HG03025 (cell line): ENCODE measurements around the gene TGFBR1.
A peak's percentile ranks its signal among the peaks of the same experiment; 100 is the strongest.

Source experiments
- ATAC-seq: cut with Tn5 transposase; IDR thresholded peaks from one replicate; pipeline ENCODE4 v1.9.1; 2021; ENCODE audit warnings: mild to moderate bottlenecking, moderate library complexity; ENCODE audit not compliant: unreplicated experiment, low FRiP score

The TGFBR1 gene

DNA sequence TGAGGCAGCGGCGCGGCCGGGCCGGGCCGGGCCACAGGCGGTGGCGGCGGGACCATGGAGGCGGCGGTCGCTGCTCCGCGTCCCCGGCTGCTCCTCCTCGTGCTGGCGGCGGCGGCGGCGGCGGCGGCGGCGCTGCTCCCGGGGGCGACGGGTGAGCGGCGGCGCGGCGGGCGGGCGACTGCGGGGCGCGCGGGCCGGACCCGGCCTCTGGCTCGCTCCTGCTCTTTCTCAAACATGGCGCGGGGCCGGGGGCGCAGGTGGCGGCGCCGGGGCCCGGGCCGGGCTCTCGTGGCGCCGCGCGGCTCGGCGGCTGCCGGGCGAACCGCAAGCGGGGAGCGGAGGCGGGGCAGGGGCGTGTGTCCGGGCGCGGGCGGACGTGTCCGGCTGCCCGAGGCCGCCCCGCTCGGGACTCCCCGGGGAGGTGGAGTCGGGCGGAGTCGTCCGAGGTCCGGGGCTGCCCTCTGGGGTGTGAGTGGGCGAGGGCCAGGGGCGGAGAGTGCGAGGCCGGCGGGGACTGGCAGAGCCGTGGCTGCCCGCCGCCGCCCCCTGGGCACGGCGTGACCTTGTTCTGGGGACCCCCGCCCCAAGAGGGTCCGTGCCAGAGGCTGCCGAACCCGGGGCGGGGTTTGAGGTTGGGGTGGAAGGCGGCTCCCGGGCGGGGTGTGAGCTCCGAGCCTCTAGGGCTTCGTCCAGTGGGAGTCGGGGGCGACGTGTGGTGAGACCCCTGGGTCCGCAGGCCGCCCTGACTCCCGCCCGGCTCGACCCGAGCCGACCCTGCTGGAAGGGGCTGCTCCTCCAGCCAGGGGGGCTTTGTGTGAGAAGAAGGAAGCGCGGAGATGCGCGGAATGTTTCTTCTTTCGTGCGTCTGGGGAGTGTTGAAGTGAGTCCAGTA lies 485 bp downstream of the TGFBR1 start:
- peak; percentile 52 for ATAC-seq

DNA sequence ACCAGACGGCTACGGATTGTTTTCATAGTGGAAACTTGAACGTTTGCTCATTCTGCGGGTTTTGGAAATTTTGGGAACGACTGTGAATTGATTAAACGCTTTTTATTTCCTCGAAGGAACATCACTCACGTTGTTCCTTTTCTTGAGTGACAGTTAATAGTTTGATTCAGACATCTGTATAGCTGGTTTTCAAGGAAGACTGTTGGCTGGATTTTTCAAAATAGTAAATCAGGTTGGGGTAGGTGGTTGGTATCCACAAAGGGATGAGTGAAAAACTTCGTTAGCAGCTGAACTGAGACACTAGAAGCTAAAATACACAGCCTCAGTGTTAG lies 1.1 kb downstream of the TGFBR1 start:
- ATAC-seq, result no peak

DNA sequence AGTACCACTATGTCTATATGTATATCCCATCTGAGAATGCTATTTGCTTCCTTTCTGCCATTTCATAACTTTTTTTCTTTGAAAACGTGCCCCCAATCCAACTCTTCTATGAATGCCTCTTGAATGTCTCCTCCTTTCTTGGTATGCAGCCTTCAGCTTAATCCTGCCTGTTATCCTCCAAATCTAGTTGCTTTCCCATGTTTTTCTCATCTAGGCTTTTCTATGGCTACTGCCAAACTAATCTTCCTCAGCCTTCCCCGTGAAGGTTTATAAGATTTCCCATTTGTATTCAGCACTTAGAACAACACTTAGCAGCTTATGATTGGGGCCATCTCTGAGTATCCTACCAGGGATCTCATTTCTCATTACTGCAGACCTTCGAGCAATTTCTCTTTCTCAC lies 2.5 kb downstream of the TGFBR1 start:
- no peak for ATAC-seq

DNA sequence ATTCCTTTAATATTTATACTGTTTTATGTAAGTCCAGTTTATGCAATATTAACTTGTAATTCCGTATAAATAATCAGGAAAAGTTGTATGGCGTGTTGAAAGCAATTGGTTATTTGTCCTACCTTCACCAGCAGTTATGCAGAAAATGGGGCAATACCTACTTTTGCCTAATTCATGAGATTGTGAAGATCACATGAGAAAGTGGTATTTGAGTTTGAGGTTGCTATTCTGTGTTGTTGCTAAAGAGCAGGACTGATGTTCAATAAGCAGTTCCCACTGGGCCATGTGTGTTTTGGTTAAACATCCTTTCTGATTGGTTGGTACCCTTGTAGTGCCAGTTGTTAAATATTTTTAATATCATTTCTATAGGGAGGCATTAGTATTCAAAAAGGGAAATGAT lies 3.2 kb downstream of the TGFBR1 start:
- ATAC-seq, result no peak

DNA sequence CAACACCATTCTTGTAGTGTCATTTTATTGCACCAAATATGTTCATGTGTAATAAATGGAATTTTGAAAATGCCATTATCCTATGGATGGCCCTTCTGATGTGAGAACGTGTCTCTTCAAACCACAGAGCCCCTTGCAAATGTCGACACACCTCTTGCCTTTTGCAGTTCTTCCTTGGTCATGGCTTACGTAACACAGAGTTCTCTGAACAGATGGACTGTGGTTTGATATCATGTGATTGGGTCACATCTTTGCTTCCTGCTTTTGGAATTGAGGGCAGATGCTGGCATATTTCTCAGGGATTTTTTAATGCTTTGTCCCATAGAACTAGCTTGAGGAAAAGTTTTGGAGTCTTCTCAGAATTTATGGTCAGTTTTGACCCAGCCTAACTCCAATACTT lies 4.6 kb downstream of the TGFBR1 start:
- ATAC-seq, result no peak

DNA sequence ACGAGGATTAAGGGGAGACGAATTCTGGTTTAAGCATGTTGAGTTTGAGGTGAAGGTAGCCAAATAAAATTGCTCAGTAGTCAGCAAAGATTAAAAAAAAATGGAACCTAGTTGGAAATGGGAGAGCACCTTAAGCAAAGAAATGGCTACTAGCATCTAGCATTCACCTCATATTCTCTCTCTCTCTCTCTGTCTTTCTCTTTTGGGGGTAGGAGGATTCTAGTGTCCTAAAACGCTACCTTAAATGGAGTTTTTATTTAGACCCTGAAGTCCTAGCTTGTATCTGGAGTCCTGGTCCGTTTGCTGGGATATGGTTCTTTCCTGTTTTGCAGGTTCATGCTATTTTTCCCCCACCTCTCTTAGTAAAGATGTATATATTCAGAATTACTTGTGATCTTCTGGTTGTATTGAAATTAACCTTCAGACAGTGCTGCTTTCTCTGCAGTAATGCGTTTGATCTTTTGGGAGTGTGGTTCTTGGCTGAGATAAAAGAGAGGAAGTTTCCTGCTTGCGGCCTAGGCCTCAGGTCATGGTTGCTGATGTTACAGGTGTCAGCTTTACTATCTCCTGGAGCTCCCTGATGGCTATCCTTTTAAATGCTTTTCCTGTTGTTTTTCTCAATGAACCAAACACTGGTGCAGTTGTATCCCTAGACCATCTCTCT lies 8.0 kb downstream of the TGFBR1 start:
- ATAC-seq, result no peak

DNA sequence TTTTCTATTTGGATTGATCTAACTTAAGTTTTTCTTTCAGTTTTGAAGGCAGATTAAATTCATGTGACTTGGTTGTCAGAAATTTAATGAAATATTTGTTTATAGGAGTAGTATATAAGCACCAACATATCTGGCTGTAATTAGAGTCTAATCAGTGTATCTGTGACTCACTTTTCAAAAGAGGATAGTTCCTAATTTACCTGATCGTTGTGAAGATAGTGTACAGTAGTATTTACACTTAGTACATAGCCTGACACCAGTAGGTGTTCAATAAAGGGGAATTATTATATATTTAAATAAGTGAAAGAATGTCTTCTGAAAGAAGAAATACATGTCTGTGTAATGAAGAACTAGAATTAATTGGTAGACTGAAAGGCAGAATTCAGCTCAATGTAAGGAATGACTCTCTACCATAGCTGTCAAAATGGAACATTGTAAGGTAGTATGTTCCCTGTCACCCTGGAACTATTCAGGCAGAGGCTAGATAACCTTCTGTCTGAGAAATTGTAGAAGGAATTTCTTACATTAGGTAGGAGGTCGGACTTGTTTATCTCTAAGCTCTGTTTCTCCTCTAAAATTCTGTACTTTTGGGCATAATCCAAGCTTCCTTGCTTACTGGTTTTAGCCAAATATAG lies 8.6 kb downstream of the TGFBR1 start:
- ATAC-seq, result no peak

DNA sequence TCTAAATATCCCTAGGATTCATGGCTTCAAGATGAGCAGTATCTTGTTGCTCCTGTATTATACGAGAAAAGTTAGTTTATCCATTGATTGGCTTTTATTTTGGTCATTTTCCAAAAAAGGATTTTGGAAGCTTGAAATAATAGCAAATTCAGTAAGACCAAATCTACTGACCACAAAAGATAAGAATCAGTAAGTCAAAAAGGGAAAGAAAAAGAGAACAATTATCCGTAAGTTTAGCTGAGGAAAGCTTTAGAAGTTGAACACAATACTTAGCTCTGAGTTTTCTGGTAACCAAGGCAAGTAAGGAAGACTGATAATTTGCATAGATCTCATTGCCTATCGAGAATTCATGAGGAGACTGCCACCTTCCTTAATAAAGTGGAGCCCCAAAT lies 9.1 kb downstream of the TGFBR1 start:
- no peak for ATAC-seq

DNA sequence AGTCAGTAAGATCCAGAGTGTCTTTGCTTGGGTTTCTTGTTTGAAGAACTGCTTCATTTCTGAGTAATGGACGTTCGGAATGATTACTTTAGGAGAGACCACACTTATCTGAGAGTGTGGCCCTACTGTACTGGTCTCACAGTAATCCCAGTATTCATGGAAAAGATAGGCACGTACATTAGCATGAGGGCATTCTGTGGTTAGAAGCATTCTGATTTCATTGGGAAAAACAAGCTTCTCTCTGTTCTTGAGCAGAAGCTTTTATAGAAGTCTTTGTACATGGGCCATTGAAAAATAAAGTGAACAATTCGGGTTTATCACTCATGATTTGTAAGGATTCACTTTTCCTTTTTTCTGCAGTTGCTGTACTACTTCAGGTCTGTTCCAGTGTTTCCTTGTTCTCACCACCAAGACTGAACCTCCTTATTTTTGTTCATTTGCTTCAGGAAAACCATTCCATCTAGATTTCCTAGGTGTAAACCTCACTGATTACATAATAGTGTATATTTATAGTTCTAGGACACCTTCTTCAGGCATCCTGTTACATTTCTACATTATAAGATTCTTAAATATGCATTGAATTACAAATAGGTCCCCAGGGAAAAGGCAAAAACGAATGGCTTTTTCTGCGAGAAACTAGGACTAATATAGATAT lies 10.1 kb downstream of the TGFBR1 start:
- no peak for ATAC-seq

DNA sequence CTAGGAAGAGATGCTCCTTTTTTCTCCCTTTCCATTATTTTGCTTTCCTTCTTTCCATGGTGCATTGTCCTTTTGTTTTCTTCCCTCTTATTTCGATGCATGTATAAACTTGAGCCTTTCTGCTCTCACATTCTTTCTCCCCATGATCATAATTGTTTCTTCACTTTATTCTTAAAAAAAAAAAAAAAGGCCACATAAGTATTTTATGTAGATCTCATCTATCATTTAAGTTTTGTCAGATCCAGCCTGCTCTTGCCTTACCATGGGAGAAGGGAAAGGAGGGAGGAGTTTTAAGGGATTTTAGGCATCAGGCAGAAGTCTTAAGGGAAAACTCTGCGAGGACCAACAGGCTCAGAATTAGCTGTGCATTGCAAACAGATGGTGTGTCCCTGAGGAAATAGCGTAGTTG lies 11.1 kb downstream of the TGFBR1 start:
- no peak for ATAC-seq

DNA sequence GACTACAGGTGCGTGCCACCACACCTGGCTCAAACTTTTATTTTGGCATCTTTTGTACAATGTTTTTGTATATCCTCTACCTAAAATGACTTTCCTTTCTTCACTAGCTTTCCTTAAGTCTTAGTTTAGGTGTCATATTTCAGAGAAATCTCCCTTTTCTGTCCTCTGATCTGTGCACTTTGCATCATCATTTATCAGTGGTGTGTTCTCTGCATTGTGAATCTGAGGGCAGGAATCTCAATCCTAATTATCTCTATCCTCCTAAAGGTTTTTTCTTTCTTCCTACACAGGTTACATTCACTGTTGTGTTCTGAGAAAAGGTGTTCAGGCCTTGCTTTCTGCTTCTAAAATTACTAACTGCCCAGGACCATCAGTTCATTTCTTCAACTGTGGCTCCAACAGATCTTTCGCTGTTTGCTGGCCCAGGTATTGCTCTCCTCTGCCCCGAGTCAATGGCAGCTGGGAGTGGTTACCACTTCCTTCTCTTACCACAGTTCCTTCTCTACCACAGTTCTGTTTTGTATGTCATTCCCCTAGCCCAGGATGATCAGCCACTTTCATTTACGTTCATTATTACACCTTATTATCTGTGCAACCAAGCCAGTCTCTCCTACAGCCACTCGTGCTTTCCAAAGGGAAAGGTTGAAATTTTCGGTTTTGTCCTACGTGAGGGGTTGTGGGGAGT lies 14.0 kb downstream of the TGFBR1 start:
- ATAC-seq, result peak; percentile 94

DNA sequence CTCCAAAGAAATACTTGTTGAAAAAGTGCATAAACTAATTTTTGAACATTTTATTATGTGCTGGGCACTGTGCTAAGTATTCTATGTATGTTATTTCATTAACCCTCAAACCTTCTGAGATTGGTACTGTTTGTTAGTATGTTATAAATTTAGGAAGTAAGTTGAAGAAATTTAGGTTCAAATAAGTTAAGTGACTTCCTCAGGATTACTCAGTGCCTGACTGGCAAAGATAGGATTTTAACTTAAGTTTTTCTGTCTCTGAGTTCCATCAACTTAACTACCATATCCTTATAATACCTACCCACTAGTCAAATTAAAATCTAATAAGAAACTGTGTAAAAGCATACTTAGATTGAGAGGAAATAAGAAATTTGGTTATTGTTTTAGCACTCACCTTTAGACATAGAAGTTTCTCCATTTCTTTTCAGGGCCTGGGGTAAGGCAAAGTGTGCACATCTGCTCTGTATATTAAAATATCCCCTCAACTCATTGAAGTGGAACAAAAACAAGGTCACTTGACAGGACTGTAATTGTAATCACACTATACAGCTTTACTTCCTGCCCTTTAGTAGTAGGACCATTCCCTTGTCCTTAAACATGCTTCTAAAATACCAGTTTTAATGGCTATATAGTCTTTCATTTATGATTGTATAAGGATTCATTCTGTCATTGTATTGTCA lies 15.2 kb downstream of the TGFBR1 start:
- no peak for ATAC-seq

DNA sequence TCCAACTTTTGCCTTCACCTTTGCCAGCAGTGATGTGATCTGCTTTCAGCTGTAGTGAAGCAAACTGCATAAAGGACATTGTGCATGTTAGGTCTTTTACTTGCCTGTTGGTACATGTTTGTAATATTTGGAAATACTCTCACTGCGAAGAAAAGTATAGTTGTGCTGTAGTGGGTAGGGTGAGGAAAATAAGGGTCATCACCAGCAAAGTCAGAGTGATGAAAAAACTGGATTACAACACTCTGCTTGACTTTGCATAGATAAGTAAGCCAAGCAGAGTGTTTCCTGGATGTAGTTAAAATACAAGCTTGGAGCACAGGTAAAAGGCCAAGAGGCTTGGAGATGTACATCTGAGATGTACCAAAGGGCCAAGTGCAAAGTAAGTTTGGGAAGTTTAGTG lies 16.7 kb downstream of the TGFBR1 start:
- ATAC-seq, result no peak

DNA sequence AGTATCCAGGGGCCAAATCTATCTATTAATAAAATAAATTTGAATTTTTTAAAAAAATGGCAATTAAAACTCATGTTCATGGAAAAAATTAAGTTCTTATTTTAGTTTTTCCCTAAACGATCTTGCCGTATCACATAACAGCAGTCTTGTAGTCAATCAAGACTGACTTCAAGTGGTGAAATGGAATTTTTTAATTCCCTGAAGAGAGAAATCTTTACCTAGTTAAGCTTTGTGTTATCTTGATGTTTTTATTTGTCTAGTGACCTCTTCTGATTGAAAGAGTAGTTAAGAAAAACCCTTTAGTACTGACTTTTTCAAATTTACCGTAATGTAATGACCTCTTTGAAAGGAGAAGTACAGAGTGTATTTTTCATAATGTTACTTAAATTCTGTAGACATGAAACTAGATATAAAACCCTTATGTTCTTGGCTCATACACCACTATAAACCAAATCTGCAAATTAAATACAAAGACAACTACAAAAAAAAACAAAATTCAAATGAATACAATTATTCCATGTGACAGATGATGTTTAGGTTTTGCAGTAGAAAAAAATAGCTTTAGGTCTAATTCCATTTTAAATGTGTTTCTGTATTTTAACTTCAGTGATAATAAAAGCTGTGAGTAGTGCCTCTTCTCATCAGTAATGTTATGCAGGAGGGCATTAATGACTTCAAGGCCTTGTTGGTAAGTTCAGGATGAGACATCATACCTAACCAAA lies 19.8 kb downstream of the TGFBR1 start:
- ATAC-seq, result no peak

DNA sequence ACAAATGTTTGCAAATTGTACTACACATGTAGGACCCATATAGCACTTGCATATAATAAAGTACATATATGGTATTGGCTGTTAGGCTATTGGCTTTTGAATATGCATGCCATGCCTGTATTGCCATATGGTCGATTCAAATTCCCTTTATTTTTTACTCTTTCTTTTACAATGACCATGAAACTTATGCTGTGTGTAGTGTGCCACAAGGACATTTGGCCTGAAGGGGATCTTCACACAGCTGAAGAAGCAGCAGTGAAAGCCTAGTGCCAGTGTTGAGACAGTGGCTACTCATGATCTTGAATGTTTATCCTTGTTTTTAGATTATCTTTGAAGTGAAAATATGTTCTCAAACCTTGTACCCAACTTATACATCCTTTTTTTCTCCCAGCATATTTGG lies 20.5 kb downstream of the TGFBR1 start:
- no peak for ATAC-seq

DNA sequence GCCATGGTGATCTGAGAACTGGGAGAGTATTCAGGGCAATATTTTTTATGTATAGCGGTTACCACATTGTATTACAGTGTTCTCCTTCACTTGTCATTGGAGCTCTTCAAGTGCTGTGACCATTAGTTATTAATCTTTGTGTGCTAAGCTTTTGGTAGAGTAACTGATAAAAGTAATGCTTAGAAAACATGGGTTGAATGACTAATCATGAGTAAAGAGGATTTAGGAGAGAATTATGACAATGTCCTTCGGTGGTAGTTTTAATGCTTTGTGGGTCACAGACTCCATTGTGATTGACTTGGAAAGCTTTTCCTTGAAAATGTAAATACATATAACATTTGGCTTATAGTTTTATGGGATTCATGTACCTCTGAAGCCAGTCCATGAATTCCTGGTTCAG lies 21.4 kb downstream of the TGFBR1 start:
- ATAC-seq, result no peak

DNA sequence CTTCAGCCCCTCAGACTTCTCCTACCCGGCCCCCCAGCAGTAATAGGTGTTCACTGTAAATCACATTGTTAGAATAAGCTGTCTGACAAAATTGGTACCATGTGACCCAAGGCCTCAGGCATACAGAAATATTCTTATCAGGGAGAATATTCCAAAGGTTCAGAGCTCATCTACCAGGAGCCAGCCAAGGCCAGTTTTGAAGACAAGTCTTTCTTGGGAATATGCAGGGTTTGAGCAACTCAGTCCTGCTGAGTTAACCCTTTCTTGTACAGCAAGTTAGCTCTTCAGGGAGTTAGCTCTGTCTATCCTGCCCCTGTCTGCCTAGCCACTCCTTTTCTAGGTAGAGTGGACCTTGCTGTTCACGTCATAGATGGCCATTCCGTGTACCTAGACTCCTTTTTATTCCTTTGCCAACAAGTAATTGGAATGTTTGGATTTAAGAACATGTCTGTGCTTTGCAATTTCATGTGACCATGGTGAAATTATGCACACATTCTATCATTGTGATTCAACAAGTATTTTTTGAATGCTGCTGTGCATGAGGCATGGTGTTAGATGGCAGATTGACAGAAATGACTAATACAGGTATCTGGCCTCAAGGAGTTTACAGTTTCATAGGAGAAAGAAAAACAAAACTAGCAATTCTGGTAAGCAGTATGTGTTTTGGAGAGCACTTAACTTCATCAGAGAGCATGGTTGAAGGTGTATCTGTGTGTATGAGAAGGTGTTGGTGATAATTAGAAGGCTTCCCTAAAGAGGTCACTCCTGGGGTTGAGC lies 22.6 kb downstream of the TGFBR1 start:
- no peak for ATAC-seq

DNA sequence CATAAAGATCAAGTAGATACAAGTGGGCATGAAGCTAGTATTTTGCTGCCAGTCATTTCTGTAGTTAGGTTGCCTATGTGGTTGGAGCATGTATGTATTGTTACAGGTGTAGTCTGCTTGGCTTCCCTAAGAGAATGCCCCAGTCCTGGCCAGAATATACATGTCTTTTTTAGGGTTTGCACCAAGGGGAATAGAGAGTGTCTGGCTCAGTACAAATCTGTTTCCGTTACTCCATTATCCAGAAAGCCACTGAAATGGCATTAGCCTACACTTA lies 23.2 kb downstream of the TGFBR1 start:
- ATAC-seq, result no peak

DNA sequence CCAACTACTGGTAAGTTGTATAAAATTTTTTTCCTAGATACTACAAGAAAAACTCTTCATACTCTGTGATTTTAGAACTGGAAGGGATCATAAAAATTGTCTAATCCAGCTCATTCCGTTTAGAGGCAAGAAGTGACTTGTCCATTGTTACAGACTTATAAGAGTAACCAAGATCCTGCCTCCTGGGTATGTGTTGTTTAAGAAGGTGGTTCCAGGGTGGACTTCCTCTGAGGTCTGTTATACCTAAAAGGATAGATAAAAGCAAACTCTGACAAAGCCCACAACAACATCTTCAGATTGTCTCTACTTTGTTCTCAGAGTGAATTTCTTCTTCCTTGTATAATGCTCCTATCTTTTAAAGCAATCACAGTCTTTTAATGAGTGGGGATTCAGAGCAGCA lies 24.2 kb downstream of the TGFBR1 start:
- ATAC-seq, result no peak
